HG03378 (cell line): ENCODE data around the gene IFT43.
A peak's percentile ranks its signal among the peaks of the same experiment; 100 is the strongest.

Experiments
- ATAC-seq: cut with Tn5 transposase; IDR thresholded peaks from one replicate; pipeline ENCODE4 v1.9.1; 2021; ENCODE audit warnings: mild to moderate bottlenecking, moderate library complexity; ENCODE audit not compliant: unreplicated experiment

Gene IFT43

GRCh38 chr14:75979648-75980565 is 5.7 kb upstream of the IFT43 start:
- ATAC-seq = no peak

- no peak for ATAC-seq
Measured at GRCh38 chr14:75980856-75981255, 4.7 kb upstream of the IFT43 start.

- ATAC-seq = peak; percentile 56
Measured at GRCh38 chr14:75981426-75982265, 3.9 kb upstream of the IFT43 start, which contains the start of gene TGFB3. Gene TGFB3 (minus strand): TSS chr14:75981995. CDS start chr14:75980893, 1,102 bp downstream.

GRCh38 chr14:75982266-75983018 is 3.1 kb upstream of the IFT43 start:
- ATAC-seq = peak; percentile 36

- no peak for ATAC-seq
Measured at GRCh38 chr14:75983019-75983358, 2.6 kb upstream of the IFT43 start.

- no peak for ATAC-seq
Measured at GRCh38 chr14:75984674-75985073, 889 bp upstream of the IFT43 start.

- ATAC-seq = no peak
Measured at GRCh38 chr14:75986439-75986765, 839 bp downstream of the IFT43 start.

GRCh38 chr14:75987201-75987970 is 1.8 kb downstream of the IFT43 start:
- ATAC-seq = no peak

- no peak for ATAC-seq
Measured at GRCh38 chr14:75989134-75989533, 3.6 kb downstream of the IFT43 start.

GRCh38 chr14:75990297-75990696 is 4.7 kb downstream of the IFT43 start:
- no peak for ATAC-seq

GRCh38 chr14:75991753-75992152 is 6.2 kb downstream of the IFT43 start:
- ATAC-seq = no peak

- peak; percentile 72 for ATAC-seq
Measured at GRCh38 chr14:75993567-75994041, 8.0 kb downstream of the IFT43 start.

- ATAC-seq = no peak
Measured at GRCh38 chr14:75995372-75996041, 9.9 kb downstream of the IFT43 start.

GRCh38 chr14:75996488-75996887 is 10.9 kb downstream of the IFT43 start:
- no peak for ATAC-seq

GRCh38 chr14:75999511-76000190 is 14.1 kb downstream of the IFT43 start:
- no peak for ATAC-seq

- ATAC-seq = no peak
Measured at GRCh38 chr14:76002383-76002782, 16.8 kb downstream of the IFT43 start.

- no peak for ATAC-seq
Measured at GRCh38 chr14:76006253-76006652, 20.7 kb downstream of the IFT43 start.

GRCh38 chr14:76007379-76007778 is 21.8 kb downstream of the IFT43 start:
- ATAC-seq = no peak

GRCh38 chr14:76007852-76008251 is 22.3 kb downstream of the IFT43 start:
- no peak for ATAC-seq
